HepG2 (cell line): ENCODE results near the gene IFNAR2. TPM values are rescaled to one million over a fixed set of nuclear protein-coding genes. Genes with fewer than 3 reads are reported as not detected.

ENCODE experiments used
- ATAC-seq: fragments of 200-7000 bp; cut with Tn5 transposase; 3 replicates; pipeline ENCODE4 v1.9.1; 2020; ENCODE audit warnings: mild to moderate bottlenecking, moderate library complexity
- BruUV-seq: library from RNA; stranded (reverse); fragments of 400-500 nt; replicated peaks from 2 replicates; lab custom pipeline; 2021; lab: Mats Ljungman, UMichigan
- CTCF ChIA-PET: fragments of 300-600 bp; formaldehyde crosslinking; extraction: SDS; loops from one replicate; lab custom pipeline; 2021; ENCODE audit warnings: low total read pairs, inconsistent platforms, low intra/inter-chr PET ratio; lab: Yijun Ruan, JAX
- POLR2A ChIA-PET: fragments of 350-600 bp; sonication (Branson Sonifier 250); formaldehyde crosslinking; loops from one replicate; lab custom pipeline; 2020; ENCODE audit warnings: antibody characterized with exemption, inconsistent platforms; lab: Yijun Ruan, JAX
- DNase-seq: peaks from one replicate; pipeline ENCODE4 v3.0.0-alpha.2; 2015; ENCODE audit warnings: low spot score
- FAIRE-seq: peaks from 3 replicates; lab custom pipeline; 2011; peaks lifted over from hg19 to GRCh38; lab: Jason Lieb, UNC
- H2AFZ ChIP-seq: one replicate; pipeline ENCODE4 v1.6.1; 2011; ENCODE audit warnings: low read length, inconsistent platforms
- H3K27ac ChIP-seq: fragments of 300-600 bp; 3 replicates; pipeline ENCODE4 v1.8.0; 2011; ENCODE audit warnings: mixed run types, mild to moderate bottlenecking, mixed read lengths, low read length, inconsistent platforms; ENCODE audit not compliant: insufficient read depth; ENCODE audit errors: extremely low read length
- H3K27me3 ChIP-seq, 2 experiments: fragments of 200-600 bp in 1 of 2; 2 replicates in 1 of 2; 3 replicates in 1 of 2; pipeline versions ENCODE4 v1.6.0 to v1.8.0; 2011; ENCODE audit warnings: low read length in 2 of 2, mild to moderate bottlenecking in 2 of 2, moderate library complexity in 2 of 2, inconsistent platforms in 1 of 2; ENCODE audit not compliant: insufficient read depth in 2 of 2, control insufficient read depth in 1 of 2
- H3K36me3 ChIP-seq, 2 experiments: fragments of 200-600 bp in 1 of 2; replicated peaks in 1 of 2; 2 replicates in 1 of 2; 3 replicates in 1 of 2; pipeline versions ENCODE4 v1.5.1 to v1.8.0; 2011; ENCODE audit warnings: low read length in 2 of 2, inconsistent platforms in 1 of 2; ENCODE audit not compliant: insufficient read depth in 2 of 2, control insufficient read depth in 1 of 2
- H3K4me1 ChIP-seq: 2 replicates; pipeline ENCODE4 v1.5.1; 2012; ENCODE audit warnings: low read length, inconsistent platforms; ENCODE audit not compliant: insufficient read depth
- H3K4me2 ChIP-seq: 2 replicates; pipeline ENCODE4 v1.6.0; 2011; ENCODE audit warnings: low read depth, low read length, inconsistent platforms
- H3K4me3 ChIP-seq, 3 experiments: fragments of 200-600 bp in 1 of 3; sonication (generic), shearing (Covaris generic) in 1 of 3; replicated peaks in 1 of 3; 2 replicates each; pipeline ENCODE4 v1.5.1; 2011 to 2016; ENCODE audit warnings: low read length in 3 of 3, inconsistent platforms in 2 of 3, low read depth in 2 of 3, mild to moderate bottlenecking in 2 of 3, control low read depth in 1 of 3, mixed read lengths in 1 of 3; ENCODE audit not compliant: insufficient read depth in 1 of 3
- H3K79me2 ChIP-seq: one replicate; pipeline ENCODE4 v1.6.1; 2011; ENCODE audit warnings: low read length, inconsistent platforms; ENCODE audit not compliant: insufficient read depth
- H3K9ac ChIP-seq: 2 replicates; pipeline ENCODE4 v1.6.0; 2011; ENCODE audit warnings: mild to moderate bottlenecking, low read depth, low read length, inconsistent platforms; ENCODE audit not compliant: insufficient read depth
- H3K9me3 ChIP-seq: 2 replicates; pipeline ENCODE4 v1.5.1; 2012; ENCODE audit warnings: mild to moderate bottlenecking, low read length
- H4K20me1 ChIP-seq: 2 replicates; pipeline ENCODE4 v1.6.0; 2011; ENCODE audit warnings: inconsistent platforms, mild to moderate bottlenecking, low read length, moderate library complexity; ENCODE audit not compliant: insufficient read depth
- HDAC1 ChIP-seq: sonication (generic); formaldehyde crosslinking; IDR thresholded peaks from 2 replicates; pipeline ENCODE4 v1.5.1; 2020; ENCODE audit warnings: mild to moderate bottlenecking, missing genetic modification reagents
- PTBP1 ChIP-seq: fragments of 200-400 bp; formaldehyde crosslinking; IDR thresholded peaks from 2 replicates; pipeline ENCODE4 v1.6.1; 2018; ENCODE audit warnings: low read length, low read depth; ENCODE audit not compliant: poor library complexity, severe bottlenecking
- SNAPC4 ChIP-seq: sonication (generic); formaldehyde crosslinking; IDR thresholded peaks from 2 replicates; pipeline ENCODE4 v1.4.0; 2020; ENCODE audit warnings: mild to moderate bottlenecking, missing genetic modification reagents
- ZNF317 ChIP-seq: sonication (generic); formaldehyde crosslinking; IDR thresholded peaks from 2 replicates; pipeline ENCODE4 v1.5.0; 2020; ENCODE audit warnings: mild to moderate bottlenecking, missing genetic modification reagents
- WGBS: methylation state at CpG from one replicate; pipeline ENCODE4 v1.1.6; 2017; ENCODE audit warnings: low lambda C conversion rate; 5-methylcytosine and 5-hydroxymethylcytosine counted together
- in situ Hi-C: cut with HindIII; loops from 2 replicates; pipeline ENCODE4 v1.10.0; 2017; ENCODE audit warnings: low pct_unique_long_range_greater_than_20kb; ENCODE audit not compliant: extremely low pct_ligation_motif_present
- intact Hi-C: fragments of 100-400 bp; cut with micrococcal nuclease; formaldehyde crosslinking; loops from one replicate; pipeline ENCODE4 v1.10.0; 2022; ENCODE audit not compliant: unreplicated experiment
- polyA plus RNA-seq, 8 experiments: library from polyadenylated mRNA; depleted of rRNA in 3 of 8; stranded (reverse) in 7 of 8; unstranded in 1 of 8; fragments of >200 nt; fragmentation: Illumina TruSeq in 4 of 8; extraction: Trizol in 4 of 8; gene quantifications; 2 replicates each; pipeline versions ENCODE4 v1.2.1 to v1.2.3, GENCODE V29; 2011 to 2016; ENCODE audit warnings: low read depth in 4 of 8, missing spikeins in 1 of 8, mixed read lengths in 1 of 8; ENCODE audit not compliant: insufficient read depth in 1 of 8
- total RNA-seq, 5 experiments: library from RNA; depleted of rRNA; stranded (reverse); fragments of >200 nt; fragmentation: Illumina TruSeq; extraction: Trizol; gene quantifications; 2 replicates each; pipeline ENCODE4 v1.2.3, GENCODE V29; 2016; ENCODE audit warnings: low read depth in 1 of 5

IFNAR2 gene
- total and polyA plus RNA-seq, 2 of the 13 experiments (the other 11 are each of a cell fraction or from before 2014, with no cell fraction given): 5.1 to 24.1 TPM

- no peak for DNase-seq
Measured at GRCh38 chr21:33197496-33197895, 32.2 kb upstream of the IFNAR2 start.

More at GRCh38 chr21:33197496-33197895, 32.2 kb upstream of the IFNAR2 start:
- H3K4me2 ChIP-seq: no peak overlapping the region
- no peaks in the 10 kb centered on the region for H3K79me2 ChIP-seq
- H3K4me3 ChIP-seq: no peak overlapping the region
- no peak for FAIRE-seq
- H3K9ac ChIP-seq: no peak overlapping the region
- H3K36me3 ChIP-seq: no peaks in the 10 kb centered on the region
- BruUV-seq: no TSS peak
- H3K27me3 ChIP-seq: peaks cover 0 to 20% of the 10 kb centered on the region in 2 experiments; a peak in 2 of 5 replicates
- ATAC-seq: no peak; the same call in 2 of the 3 replicates
- WGBS: 0% methylated on average over 4 of the region's 4 CpGs
- intact Hi-C loops: loop anchor here (1.0 to 2.0 kb wide), 4 partner anchors 65 to 365 kb away; no protein-coding TSS in a partner anchor
- H3K4me1 ChIP-seq: peaks cover 10% of the 10 kb centered on the region
- H2AFZ ChIP-seq: no peak overlapping the region
- no peaks in the 10 kb centered on the region for H3K9me3 ChIP-seq
- TF ChIP-seq SNAPC4 (CRISPR knock-in tag): no peak
- TF ChIP-seq HDAC1: no peak
- no peak for TF ChIP-seq PTBP1
- no peak for TF ChIP-seq ZNF317
- no peaks in the 10 kb centered on the region for H4K20me1 ChIP-seq
- no peak overlapping the region for H3K27ac ChIP-seq
- ChIA-PET POLR2A (interaction anchor here (0.9 kb wide), 1 partner anchor 128 kb away, joined by 3 read pairs; the partner anchor contains the start of gene IFNAR1), CTCF (interaction anchor here (1.5 to 2.4 kb wide), 3 partner anchors 203 to 276 kb away, joined by 4 to 14 read pairs (median 11); no protein-coding TSS in a partner anchor)
- in situ Hi-C loops: loop anchor here (5.0 to 10.0 kb wide), 4 partner anchors 165 to 363 kb away; no protein-coding TSS in a partner anchor
